Transverse colon (tissue), 4 donors: ENCODE data around the gene LTN1. TPM values are rescaled to one million over a fixed set of nuclear protein-coding genes. Genes with fewer than 3 reads are reported as not detected.

Source experiments
- DNase-seq: peaks from one replicate; pipeline ENCODE4 v3.0.0-alpha.2; 2019
- H3K27ac ChIP-seq, 4 donors: fragments of 200-600 bp; sonication (generic); 2 replicates each; pipeline ENCODE4 v1.5.1; 2016 to 2018; ENCODE audit warnings: inconsistent platforms in 4 of 4
- H3K27me3 ChIP-seq: fragments of 200-600 bp; sonication (generic); 2 replicates; pipeline ENCODE4 v1.5.1; 2017; ENCODE audit warnings: inconsistent platforms
- H3K36me3 ChIP-seq, 4 donors: fragments of 200-600 bp; sonication (generic); 2 replicates each; pipeline ENCODE4 v1.5.1; 2017 to 2019; ENCODE audit warnings: inconsistent platforms in 4 of 4
- H3K4me1 ChIP-seq, 4 donors: fragments of 200-600 bp; sonication (generic); 2 replicates each; pipeline ENCODE4 v1.5.1; 2017 to 2020; ENCODE audit warnings: inconsistent platforms in 4 of 4
- H3K4me3 ChIP-seq, 4 donors: fragments of 200-600 bp; sonication (generic); 1 replicate in 1 of 4; 2 replicates in 3 of 4; pipeline versions ENCODE4 v1.5.1 to v1.6.1; 2017 to 2019; ENCODE audit warnings: inconsistent platforms in 4 of 4
- H3K9me3 ChIP-seq, 2 donors: fragments of 200-600 bp; sonication (generic); 2 replicates each; pipeline ENCODE4 v1.5.1; 2017 to 2019; ENCODE audit warnings: inconsistent platforms in 2 of 2
- EP300 ChIP-seq: sonication (generic); formaldehyde crosslinking; IDR thresholded peaks from one replicate; pipeline ENCODE4 v1.6.1; 2017; ENCODE audit warnings: antibody characterized with exemption, low read depth
- POLR2A ChIP-seq: fragments of 450-650 bp; IDR thresholded peaks from one replicate; pipeline ENCODE4 v1.6.1; 2016; ENCODE audit warnings: antibody characterized with exemption, mild to moderate bottlenecking, moderate library complexity
- POLR2AphosphoS5 ChIP-seq, 3 donors: sonication (generic); formaldehyde crosslinking; IDR thresholded peaks; one replicate each; pipeline ENCODE4 v1.6.1; 2016; ENCODE audit warnings: antibody characterized with exemption in 3 of 3
- WGBS, 2 donors: methylation state at CpG; one replicate each; pipeline ENCODE4 v1.1.5; 2018; ENCODE audit warnings: low coverage in 1 of 2; 5-methylcytosine and 5-hydroxymethylcytosine counted together
- in situ Hi-C, 4 donors: fragments of 200-750 bp; cut with MboI; loops; one replicate each; pipeline versions ENCODE4 v1.15.0 to v1.15.1; 2017; ENCODE audit warnings: low sequenced_read_pairs in 3 of 4, low pct_ligation_motif_present in 1 of 4, low pct_unique_long_range_greater_than_20kb in 1 of 4
- intact Hi-C: fragments of 100-400 bp; cut with DNase I; formaldehyde crosslinking; loops from one replicate; pipeline ENCODE4 v1.15.1; 2023; ENCODE audit warnings: low total_unique reads
- total RNA-seq, 4 donors: library from RNA; depleted of rRNA; stranded (reverse); fragments of >200 nt; gene quantifications; one replicate each; pipeline ENCODE4 v1.1.0, GENCODE V29; 2016
- TF ChIP-seq, protein P1 (sequence below), 5 experiments: fragments of 200-600 bp in 3 of 5; fragments of 450-650 bp in 2 of 5; sonication (generic) in 3 of 5; IDR thresholded peaks; 1 replicate in 2 of 5; 2 replicates in 3 of 5; pipeline ENCODE4 v1.5.1; 2016 to 2017; ENCODE audit warnings: antibody characterized with exemption in 5 of 5, inconsistent platforms in 3 of 5, mild to moderate bottlenecking in 2 of 5, moderate library complexity in 1 of 5

Gene LTN1
- total RNA-seq, 4 donors from 2014 or later, result 13.9 to 36.5 (median 22.1) TPM

DNA sequence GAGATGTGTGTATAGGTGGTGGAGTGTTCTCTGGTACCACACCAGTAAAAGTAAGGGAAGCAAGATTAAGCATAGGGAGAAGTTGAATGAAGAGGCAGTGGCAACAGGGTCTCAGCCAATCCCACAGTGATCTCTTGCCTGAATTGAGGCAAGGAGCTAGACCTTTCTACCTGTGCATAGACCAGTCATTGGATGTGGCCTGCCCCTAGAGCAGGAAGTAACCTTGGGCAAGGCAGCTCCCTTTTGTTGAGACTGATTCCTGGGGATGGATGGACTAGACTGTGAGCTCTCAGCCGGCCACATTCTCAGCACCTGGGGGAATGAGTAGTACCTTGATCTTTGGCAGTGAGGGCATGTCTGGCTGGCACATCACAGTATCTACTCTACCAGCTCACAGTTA lies 38.2 kb upstream of the LTN1 start:
- Histone ChIP-seq H3K9me3 (no peaks in the 10 kb centered on the region), H3K4me3 (no peak overlapping the region), H3K36me3 (peaks cover 0 to 27% (median 11%) of the 10 kb centered on the region in 4 donors), H3K4me1 (peaks cover 0 to 34% (median 10%) of the 10 kb centered on the region in 4 donors), H3K27ac (no peak overlapping the region), H3K27me3 (no peaks in the 10 kb centered on the region)
- WGBS, 2 donors, result 93% methylated on average over 1 of the region's 1 CpG; no CpG with 5 or more reads in 1 of the 2 donors
- DNase-seq, result no peak
- TF ChIP-seq, protein P1, sequence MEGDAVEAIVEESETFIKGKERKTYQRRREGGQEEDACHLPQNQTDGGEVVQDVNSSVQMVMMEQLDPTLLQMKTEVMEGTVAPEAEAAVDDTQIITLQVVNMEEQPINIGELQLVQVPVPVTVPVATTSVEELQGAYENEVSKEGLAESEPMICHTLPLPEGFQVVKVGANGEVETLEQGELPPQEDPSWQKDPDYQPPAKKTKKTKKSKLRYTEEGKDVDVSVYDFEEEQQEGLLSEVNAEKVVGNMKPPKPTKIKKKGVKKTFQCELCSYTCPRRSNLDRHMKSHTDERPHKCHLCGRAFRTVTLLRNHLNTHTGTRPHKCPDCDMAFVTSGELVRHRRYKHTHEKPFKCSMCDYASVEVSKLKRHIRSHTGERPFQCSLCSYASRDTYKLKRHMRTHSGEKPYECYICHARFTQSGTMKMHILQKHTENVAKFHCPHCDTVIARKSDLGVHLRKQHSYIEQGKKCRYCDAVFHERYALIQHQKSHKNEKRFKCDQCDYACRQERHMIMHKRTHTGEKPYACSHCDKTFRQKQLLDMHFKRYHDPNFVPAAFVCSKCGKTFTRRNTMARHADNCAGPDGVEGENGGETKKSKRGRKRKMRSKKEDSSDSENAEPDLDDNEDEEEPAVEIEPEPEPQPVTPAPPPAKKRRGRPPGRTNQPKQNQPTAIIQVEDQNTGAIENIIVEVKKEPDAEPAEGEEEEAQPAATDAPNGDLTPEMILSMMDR (IDR thresholded peaks at IDR 0.05), result no peak
- intact Hi-C loops, result no loop called here
- in situ Hi-C loops, result no loop called here

DNA sequence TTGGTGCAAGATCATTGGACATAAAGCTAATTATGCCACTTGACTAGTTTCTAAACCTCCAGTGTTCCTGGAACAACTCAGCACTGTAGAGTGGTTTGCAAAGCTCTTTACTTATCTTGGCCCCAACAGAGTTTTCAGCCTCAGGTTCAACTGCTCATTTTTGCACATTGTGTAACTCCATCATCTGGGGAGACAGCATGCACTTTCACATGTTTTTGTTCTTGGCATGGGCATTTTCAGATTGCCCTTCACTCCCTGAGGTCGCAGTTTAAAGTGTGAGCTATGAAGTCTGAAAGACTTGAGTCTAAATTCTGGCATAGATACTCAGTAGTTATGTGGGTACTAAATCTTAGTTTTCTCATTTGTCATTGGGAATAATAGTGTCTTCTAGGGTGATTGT lies 36.8 kb upstream of the LTN1 start:
- no peak overlapping the region for H3K4me3 ChIP-seq
- in situ Hi-C loops (no loop called here), intact Hi-C loops (no loop called here)
- 96% methylated on average over 1 of the region's 1 CpG; no CpG with 5 or more reads in 1 of the 2 donors for WGBS, 2 donors
- peaks cover 0 to 36% (median 16%) of the 10 kb centered on the region in 4 donors for H3K4me1 ChIP-seq
- H3K27me3 ChIP-seq, result no peaks in the 10 kb centered on the region
- H3K27ac ChIP-seq, result no peak overlapping the region
- DNase-seq, result no peak
- H3K9me3 ChIP-seq, result no peaks in the 10 kb centered on the region
- TF ChIP-seq POLR2A, result no peak
- TF ChIP-seq, protein P1 (IDR thresholded peaks at IDR 0.05), result no peak
- no peak for TF ChIP-seq POLR2AphosphoS5 (IDR thresholded peaks at IDR 0.05)
- TF ChIP-seq EP300, result no peak
- H3K36me3 ChIP-seq, result peaks cover 0 to 22% (median 9%) of the 10 kb centered on the region in 4 donors

DNA sequence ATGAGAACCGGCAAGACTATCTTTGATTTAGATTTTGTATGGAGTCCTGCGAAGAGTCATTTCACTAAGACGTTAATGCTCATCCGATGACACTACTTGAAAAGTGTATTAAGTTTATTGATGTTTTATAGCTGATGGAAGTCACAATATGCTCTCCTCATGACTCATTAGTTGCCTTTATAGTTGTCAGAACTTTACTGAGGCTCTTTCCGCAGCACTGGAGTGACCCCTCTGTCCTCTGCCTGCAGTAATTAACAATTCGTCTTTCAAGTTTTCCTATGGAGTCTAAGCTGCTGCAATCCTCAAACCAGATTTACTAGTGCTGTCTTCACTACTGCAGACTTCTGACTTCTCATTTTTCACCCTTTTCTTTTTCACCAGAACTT lies 32.6 kb upstream of the LTN1 start:
- DNase-seq, result no peak
- Histone ChIP-seq H3K9me3 (no peaks in the 10 kb centered on the region), H3K4me3 (peak overlapping the region; percentile 54 to 76 (median 60)), H3K27ac (peak overlapping the region; percentile 93 to 98 (median 97)), H3K27me3 (no peaks in the 10 kb centered on the region), H3K4me1 (peaks cover 0 to 25% (median 12%) of the 10 kb centered on the region in 4 donors), H3K36me3 (peaks cover 0 to 4% (median 0%) of the 10 kb centered on the region in 4 donors)
- in situ Hi-C loops, result no loop called here
- WGBS, 2 donors, result 0 to 1% methylated on average over 3 to 6 of the region's 6 CpGs
- intact Hi-C loops, result no loop called here
- TF ChIP-seq, protein P1 (IDR thresholded peaks at IDR 0.05), result peak in 1 of 5 experiments; percentile 2
- no peak for TF ChIP-seq POLR2AphosphoS5 (IDR thresholded peaks at IDR 0.05)

DNA sequence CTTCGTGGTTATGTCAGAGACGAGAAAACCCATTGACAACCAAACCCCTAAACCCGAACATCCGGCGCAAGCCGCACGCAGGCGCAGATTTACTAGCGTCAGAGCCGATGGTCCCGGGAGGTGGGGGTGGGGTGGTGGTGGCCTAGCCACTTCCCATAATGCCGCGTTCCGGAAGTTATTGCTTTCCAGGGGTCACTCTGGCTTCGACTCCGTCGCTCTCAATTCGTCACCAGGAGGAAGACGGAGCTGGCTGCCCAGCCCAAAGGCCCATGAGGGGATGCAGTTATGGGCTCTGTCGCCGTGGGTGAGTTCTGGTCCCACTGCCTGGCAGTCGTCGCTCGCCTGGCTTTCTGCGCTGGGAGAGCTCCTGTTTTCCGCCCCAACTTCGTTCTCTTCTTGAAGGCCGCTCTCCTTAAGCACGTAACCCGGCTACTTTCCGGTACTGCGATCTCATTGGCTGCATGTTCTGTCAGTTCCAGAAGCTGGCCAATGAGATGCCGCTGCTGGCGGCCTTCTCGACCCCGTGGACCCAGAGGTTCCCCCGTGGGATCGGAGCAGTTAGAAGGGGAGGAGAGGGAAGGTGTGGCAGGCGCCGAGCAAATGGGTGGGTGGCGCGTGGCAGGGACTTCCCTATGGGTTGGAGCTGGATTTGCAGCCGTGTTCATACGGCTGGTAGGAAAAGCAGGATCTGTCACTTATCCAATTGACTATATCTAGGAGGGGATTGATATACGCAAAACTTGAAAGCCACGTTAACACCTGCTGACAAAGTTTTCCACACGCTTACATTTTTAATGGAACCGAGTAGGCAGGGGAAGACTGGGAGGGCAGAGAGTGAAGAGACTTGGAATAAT lies 32.0 kb upstream of the LTN1 start, which contains the start of gene USP16:
Gene USP16 (plus strand): TSS at position 195 of the 854 bp plus-strand sequence. CDS start 3,246 bp downstream, outside the sequence.
- H3K27ac ChIP-seq, result peak within 1 kb of the TSS; percentile 93 to 98 (median 97)
- peaks cover 0 to 28% (median 15%) of the 10 kb centered on the region in 4 donors for H3K4me1 ChIP-seq
- WGBS, 2 donors, result 0% methylated on average over 6 to 48 of the region's 48 CpGs
- peak within 1 kb of the TSS; percentile 54 to 76 (median 60) for H3K4me3 ChIP-seq
- intact Hi-C loops (no loop called here), in situ Hi-C loops (no loop called here)
- no peaks in the 10 kb centered on the region for H3K36me3 ChIP-seq
- peak; percentile 77 for TF ChIP-seq POLR2A
- peak; percentile 63 to 82 (median 81) for TF ChIP-seq POLR2AphosphoS5 (IDR thresholded peaks at IDR 0.05)
- TF ChIP-seq, protein P1 (IDR thresholded peaks at IDR 0.05), result peak in 3 of 5 experiments; percentile 21 to 70 (median 64)
- TF ChIP-seq EP300, result no peak
- no peaks in the 10 kb centered on the region for H3K9me3 ChIP-seq
- no peaks in the 10 kb centered on the region for H3K27me3 ChIP-seq
- DNase-seq, result peak; percentile 97
